Activated CD4-positive, alpha-beta T cell treated with anti-CD3 and anti-CD28 coated beads, Interleukin-2, amount 50 U/mL, for 4 hours (primary cell): ENCODE data around the gene COG8.

Experiments used
- DNase-seq, 2 experiments: peaks; one replicate each; pipeline ENCODE4 v3.0.0-alpha.2; 2020

The COG8 gene

GRCh38 chr16:69345923-69346322 is 6.6 kb upstream of the COG8 start:
- DNase-seq: no peak

- DNase-seq: no peak
These were observed 4.8 kb upstream of the COG8 start for GRCh38 chr16:69344171-69344570.

GRCh38 chr16:69340095-69340644 is 806 bp upstream of the COG8 start:
- no peak for DNase-seq

- DNase-seq: no peak
These were observed 641 bp downstream of the COG8 start for GRCh38 chr16:69338557-69339288.

GRCh38 chr16:69334696-69335095 is 4.7 kb downstream of the COG8 start:
- no peak for DNase-seq

- peak; percentile 66 to 67 for DNase-seq
These were observed 8.9 kb downstream of the COG8 start, which contains the start of gene PDF for GRCh38 chr16:69330286-69331109. Gene PDF (minus strand): TSS chr16:69330588. CDS start chr16:69330570, 18 bp downstream.

GRCh38 chr16:69329369-69330285 is 9.7 kb downstream of the COG8 start:
- peak; percentile 45 to 54 for DNase-seq

- no peak for DNase-seq
These were observed 10.5 kb downstream of the COG8 start for GRCh38 chr16:69328854-69329316.

- no peak for DNase-seq
These were observed 11.6 kb downstream of the COG8 start for GRCh38 chr16:69327585-69328310.

GRCh38 chr16:69326172-69326873 is 13.0 kb downstream of the COG8 start:
- DNase-seq: no peak

GRCh38 chr16:69325784-69326171 is 13.6 kb downstream of the COG8 start:
- DNase-seq: no peak

- DNase-seq: no peak
These were observed 14.6 kb downstream of the COG8 start for GRCh38 chr16:69324585-69325253.

- no peak for DNase-seq
These were observed 15.3 kb downstream of the COG8 start for GRCh38 chr16:69324013-69324531.

GRCh38 chr16:69323415-69323814 is 15.9 kb downstream of the COG8 start:
- no peak for DNase-seq

GRCh38 chr16:69322343-69322742 is 17.0 kb downstream of the COG8 start:
- no peak for DNase-seq

GRCh38 chr16:69321080-69321479 is 18.3 kb downstream of the COG8 start:
- no peak for DNase-seq

GRCh38 chr16:69320740-69321073 is 18.7 kb downstream of the COG8 start:
- DNase-seq: no peak

GRCh38 chr16:69319826-69320739 is 19.3 kb downstream of the COG8 start:
- DNase-seq: no peak

GRCh38 chr16:69319381-69319780 is 20.0 kb downstream of the COG8 start:
- no peak for DNase-seq
